ENCODE measurements around the gene OR13C5.
"Not testable (repeated sequence)": the region's sequence is repeated elsewhere in the genome, so short reads cannot be mapped to it uniquely, and the experiment has no call there.

Gene OR13C5, protein sequence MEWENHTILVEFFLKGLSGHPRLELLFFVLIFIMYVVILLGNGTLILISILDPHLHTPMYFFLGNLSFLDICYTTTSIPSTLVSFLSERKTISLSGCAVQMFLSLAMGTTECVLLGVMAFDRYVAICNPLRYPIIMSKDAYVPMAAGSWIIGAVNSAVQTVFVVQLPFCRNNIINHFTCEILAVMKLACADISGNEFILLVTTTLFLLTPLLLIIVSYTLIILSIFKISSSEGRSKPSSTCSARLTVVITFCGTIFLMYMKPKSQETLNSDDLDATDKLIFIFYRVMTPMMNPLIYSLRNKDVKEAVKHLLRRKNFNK

DNA sequence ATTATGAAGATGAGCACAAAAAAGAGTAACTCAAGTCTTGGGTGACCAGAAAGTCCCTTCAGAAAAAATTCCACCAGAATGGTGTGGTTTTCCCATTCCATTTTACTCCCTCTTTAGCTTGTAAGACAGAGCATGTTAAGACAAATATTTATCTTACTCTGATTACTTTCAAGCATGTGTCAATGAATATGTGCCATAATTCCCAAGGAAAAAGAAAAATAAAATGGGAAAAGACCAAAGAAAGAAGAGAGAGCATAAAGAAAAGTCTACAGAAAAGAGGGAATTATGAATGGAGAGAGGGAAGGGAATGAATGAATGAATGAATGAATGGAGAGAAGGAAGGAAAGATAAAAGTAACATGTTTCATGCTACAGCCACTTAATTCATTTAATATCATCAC, at the start of gene OR13C5:
Gene OR13C5, minus strand, starts transcription at position 101 of the 400 bp plus-strand sequence. Its CDS starts 0 bp downstream, at position 101.
- DNase-seq (ENCODE audit: low spot score) = not testable (repeated sequence)

- DNase-seq (ENCODE audit: low spot score) = no peak
Observed at GRCh38 chr9:104635456-104635855, 36.2 kb upstream of the OR13C5 start.

- DNase-seq (ENCODE audit: low spot score) = no peak
Observed at GRCh38 chr9:104633976-104634520, 34.8 kb upstream of the OR13C5 start.

DNA sequence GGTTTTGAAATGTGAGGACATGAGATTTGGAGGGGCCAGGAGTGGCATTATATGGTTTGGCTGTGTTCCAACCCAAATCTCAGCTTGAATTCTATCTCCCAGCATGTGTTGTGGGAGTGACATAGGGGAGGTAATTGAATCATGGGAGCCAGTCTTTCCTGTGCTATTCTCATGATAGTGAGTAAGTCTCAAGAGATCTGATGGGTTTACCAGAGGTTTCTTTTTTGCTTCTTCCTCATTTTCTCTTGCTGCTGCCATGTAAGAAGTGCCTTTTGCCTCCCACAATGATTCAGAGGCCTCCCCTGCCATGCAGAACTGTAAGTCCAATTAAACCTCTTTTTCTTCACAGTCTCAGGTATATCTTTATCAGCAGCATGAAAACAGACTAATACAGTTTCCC, 26.8 kb upstream of the OR13C5 start:
- DNase-seq (ENCODE audit: low spot score) = not testable (repeated sequence)

DNA sequence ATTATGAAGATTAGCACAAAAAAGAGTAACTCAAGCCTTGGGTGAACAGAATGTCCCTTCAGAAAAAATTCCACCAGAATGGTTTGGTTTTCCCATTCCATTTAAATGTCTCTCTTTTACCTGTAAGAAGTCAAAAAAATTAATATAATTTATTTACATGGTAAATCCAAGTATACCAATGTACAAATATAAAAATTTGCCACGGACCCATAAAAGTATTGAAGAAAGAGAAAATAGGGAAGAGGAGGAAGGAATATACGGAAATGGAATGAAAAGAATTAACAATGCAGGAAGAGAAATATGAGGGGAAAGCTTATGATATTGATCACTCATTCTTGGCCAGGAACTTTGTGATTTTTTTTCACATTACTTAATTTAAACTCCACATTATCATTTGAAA, 18.9 kb upstream of the OR13C5 start, which contains the start of gene OR13C9:
Gene OR13C9, minus strand, starts transcription at position 101 of the 400 bp plus-strand sequence. Its CDS starts 0 bp downstream, at position 101.
- DNase-seq (ENCODE audit: low spot score) = no peak

- no peak for DNase-seq (ENCODE audit: low spot score)
Observed at GRCh38 chr9:104617418-104617817, 18.2 kb upstream of the OR13C5 start.

DNA sequence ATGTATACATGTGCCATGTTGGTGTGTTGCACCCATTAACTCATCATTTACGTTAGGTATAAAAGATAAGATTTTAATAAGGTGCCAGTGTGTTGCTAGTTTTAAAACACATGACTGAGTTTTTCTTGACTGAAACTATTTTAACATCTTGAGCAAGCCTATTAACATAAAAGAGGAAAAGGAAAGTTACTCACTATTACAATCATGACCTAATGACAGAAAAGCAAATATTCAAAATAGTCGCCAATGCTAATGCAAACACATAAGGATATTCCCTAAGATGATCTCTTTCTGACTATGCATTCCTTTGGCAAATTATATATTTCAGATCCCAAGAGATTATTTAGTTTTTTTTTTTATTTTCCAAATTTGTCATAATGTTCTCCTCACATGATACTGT, 12.0 kb upstream of the OR13C5 start:
- DNase-seq (ENCODE audit: low spot score) = no peak

DNA sequence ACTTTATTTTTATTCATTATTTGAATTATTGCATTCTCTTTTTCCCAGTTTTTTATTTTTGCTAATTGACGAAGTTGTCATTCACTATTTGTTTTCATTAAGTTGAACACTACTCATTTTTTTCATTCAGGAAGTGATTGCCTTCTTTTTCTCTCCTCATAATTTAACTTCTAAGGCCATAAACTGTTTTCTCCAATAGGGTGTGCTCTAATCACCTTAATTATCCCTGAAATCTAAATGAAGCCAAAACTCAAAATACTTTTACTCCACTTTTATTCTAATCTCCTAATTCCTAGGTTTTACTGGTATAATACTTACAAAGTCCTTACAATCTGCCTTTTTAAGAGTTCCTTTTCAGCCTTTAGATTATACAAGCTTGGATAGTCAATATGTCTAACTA, 9.1 kb upstream of the OR13C5 start:
- DNase-seq (ENCODE audit: low spot score) = peak; percentile 69

- DNase-seq (ENCODE audit: low spot score) = no peak
Observed at GRCh38 chr9:104606152-104606551, 6.9 kb upstream of the OR13C5 start.

GRCh38 chr9:104605527-104605926, 6.3 kb upstream of the OR13C5 start, which contains the start of gene OR13C2:
Gene OR13C2, minus strand, starts transcription at chr9:104605627. Its CDS starts 0 bp downstream, at chr9:104605627.
- not testable (repeated sequence) for DNase-seq (ENCODE audit: low spot score)

GRCh38 chr9:104604801-104605200, 5.6 kb upstream of the OR13C5 start:
- DNase-seq (ENCODE audit: low spot score) = no peak

- DNase-seq (ENCODE audit: low spot score) = not testable (repeated sequence)
Observed at GRCh38 chr9:104598749-104599148, 464 bp downstream of the OR13C5 start.

GRCh38 chr9:104589626-104590025, 9.6 kb downstream of the OR13C5 start:
- DNase-seq (ENCODE audit: low spot score) = no peak

- DNase-seq (ENCODE audit: low spot score) = no peak
Observed at GRCh38 chr9:104586496-104587180, 12.6 kb downstream of the OR13C5 start.

- no peak for DNase-seq (ENCODE audit: low spot score)
Observed at GRCh38 chr9:104580562-104580961, 18.7 kb downstream of the OR13C5 start.

GRCh38 chr9:104577263-104577662, 21.9 kb downstream of the OR13C5 start:
- DNase-seq (ENCODE audit: low spot score) = no peak

DNA sequence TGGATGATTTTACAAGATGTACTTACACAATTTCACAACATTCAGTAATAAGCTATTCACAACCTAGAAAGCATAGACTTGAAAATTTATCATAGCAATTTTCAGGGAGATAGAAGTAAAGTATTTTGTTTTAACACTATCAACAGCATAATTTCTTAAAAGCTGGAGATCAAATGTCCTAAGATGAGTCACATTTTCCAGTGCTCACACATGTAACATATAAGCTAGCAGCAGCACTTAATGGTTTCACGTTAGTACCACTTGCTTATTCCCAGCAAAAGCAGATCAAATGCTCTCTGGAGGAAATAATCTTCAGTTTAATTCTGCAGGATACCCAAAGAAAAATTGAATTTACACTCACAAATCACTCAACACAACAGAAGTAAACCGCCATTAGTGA, 23.8 kb downstream of the OR13C5 start:
- DNase-seq (ENCODE audit: low spot score) = no peak

DNA sequence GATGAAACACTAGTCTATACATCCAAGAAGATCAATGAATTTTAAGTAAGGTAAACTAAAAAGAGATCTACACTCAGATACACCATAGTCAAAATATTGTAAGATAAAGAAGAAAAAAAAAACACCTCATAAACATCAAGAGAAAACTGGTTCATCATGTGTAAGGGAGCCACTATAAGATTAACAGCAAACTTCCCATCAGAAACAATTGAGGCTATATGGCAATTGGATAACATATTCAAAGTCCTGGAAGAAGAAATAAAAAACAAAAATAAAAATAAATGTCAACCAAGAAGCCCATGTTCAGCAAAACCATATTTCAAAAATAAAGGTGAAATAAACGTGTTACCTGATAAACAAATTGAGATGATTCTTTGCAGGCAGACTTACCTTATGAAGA, 26.6 kb downstream of the OR13C5 start:
- no peak for DNase-seq (ENCODE audit: low spot score)

GRCh38 chr9:104568868-104569267, 30.3 kb downstream of the OR13C5 start, which contains the start of gene OR13C8:
Gene OR13C8, plus strand, starts transcription at chr9:104569168. Its CDS starts 0 bp downstream, at chr9:104569168.
- DNase-seq (ENCODE audit: low spot score) = no peak

DNA sequence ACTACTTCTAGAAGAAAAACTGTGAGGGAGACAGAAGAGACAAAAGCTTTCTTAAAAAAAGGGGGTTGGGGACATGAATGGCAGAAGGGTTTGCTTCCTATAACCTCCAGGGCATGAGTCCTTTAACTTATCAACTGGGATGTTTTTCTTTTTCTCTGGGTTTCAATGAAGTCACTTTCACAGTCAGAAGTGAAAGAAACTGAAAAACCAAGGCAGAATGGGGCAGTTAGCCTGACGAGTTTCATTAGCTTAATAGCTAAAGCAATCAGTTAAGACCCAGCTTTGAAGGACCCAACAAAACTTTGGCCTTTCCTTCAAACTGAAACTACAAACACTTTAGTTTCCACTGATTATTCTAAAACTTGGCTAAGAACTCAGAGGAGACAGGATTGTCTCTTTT, 34.9 kb downstream of the OR13C5 start:
- DNase-seq (ENCODE audit: low spot score) = no peak

GRCh38 chr9:104556830-104557634, 42.2 kb downstream of the OR13C5 start:
- no peak for DNase-seq (ENCODE audit: low spot score)

DNA sequence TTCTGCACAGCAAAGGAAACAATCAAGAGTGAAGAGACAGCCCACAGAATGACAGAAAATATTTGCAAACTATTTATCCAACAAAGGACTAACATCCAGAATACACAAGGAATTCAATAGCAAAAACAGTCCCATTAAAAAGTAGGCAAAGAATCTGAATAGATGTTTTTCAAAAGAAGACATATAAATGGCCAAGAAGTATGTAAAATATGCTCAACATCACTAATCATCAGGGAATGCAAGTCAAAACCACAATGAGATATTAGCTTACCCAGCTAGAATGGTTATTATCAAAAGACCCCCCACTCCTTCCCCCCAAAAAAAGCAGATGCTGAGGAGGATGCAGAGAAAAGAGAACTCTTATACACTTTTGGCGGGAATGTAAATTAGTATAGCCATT, 43.7 kb downstream of the OR13C5 start:
- no peak for DNase-seq (ENCODE audit: low spot score)

Data from RKO (cell line).